ENCODE data around the gene ADAMTS5. TPM values are rescaled to one million over a fixed set of nuclear protein-coding genes. Genes with fewer than 3 reads are reported as not detected.

ADAMTS5 gene
- polyA plus RNA-seq, 2 of the 4 experiments (the other 2 are of a cell fraction), result not detected

GRCh38 chr21:26965907-26966581 lies 844 bp downstream of the ADAMTS5 start:
- no peaks in the 10 kb centered on the region for H3K4me1 ChIP-seq
- H3K27ac ChIP-seq, result no peak overlapping the region
- FAIRE-seq (no peak), ATAC-seq (no peak), DNase-seq (ENCODE audit: low read depth in 1 of 2, low spot score in 1 of 2) (no peak)
- CTCF ChIA-PET, result no interaction called here
- H3K4me2 ChIP-seq, result no peak overlapping the region
- H3K9me3 ChIP-seq, result no peaks in the 10 kb centered on the region
- no peak for TF ChIP-seq RFX5 (IDR thresholded peaks at IDR 0.05)
- TF ChIP-seq CHD2 (IDR thresholded peaks at IDR 0.05; ENCODE audit: low read length, partially characterized antibody), result no peak
- no peak for TF ChIP-seq KDM1A (IDR thresholded peaks at IDR 0.05; ENCODE audit: low read depth)
- 100% methylated on average over 1 of the region's 66 CpGs for WGBS (ENCODE audit: missing lambda C conversion rate)
- POLR2A ChIA-PET, result no interaction called here
- no peak overlapping the region for H3K4me3 ChIP-seq

GRCh38 chr21:26965040-26965906 lies 1.6 kb downstream of the ADAMTS5 start:
- H3K4me1 ChIP-seq, result no peaks in the 10 kb centered on the region
- TF ChIP-seq HEYL (CRISPR knock-in tag; IDR thresholded peaks at IDR 0.05), result no peak
- no peak for TF ChIP-seq ZSCAN20 (CRISPR knock-in tag; IDR thresholded peaks at IDR 0.05)
- TF ChIP-seq, protein P1, sequence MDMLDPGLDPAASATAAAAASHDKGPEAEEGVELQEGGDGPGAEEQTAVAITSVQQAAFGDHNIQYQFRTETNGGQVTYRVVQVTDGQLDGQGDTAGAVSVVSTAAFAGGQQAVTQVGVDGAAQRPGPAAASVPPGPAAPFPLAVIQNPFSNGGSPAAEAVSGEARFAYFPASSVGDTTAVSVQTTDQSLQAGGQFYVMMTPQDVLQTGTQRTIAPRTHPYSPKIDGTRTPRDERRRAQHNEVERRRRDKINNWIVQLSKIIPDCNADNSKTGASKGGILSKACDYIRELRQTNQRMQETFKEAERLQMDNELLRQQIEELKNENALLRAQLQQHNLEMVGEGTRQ (IDR thresholded peaks at IDR 0.05), result no peak
- no peak for TF ChIP-seq RAD21 (conservative IDR thresholded peaks at IDR 0.05 in 1 of 2, IDR thresholded peaks at IDR 0.05 in 1 of 2)
- TF ChIP-seq CHD2 (IDR thresholded peaks at IDR 0.05; ENCODE audit: low read length, partially characterized antibody), result no peak
- no peak for TF ChIP-seq ESRRA (IDR thresholded peaks at IDR 0.05; ENCODE audit: borderline replicate concordance, low read length)
- no peak for TF ChIP-seq TP53 (CRISPR knock-in tag; IDR thresholded peaks at IDR 0.05)
- TF ChIP-seq NR3C1 (IDR thresholded peaks at IDR 0.05), result no peak
- no peak for TF ChIP-seq KDM5A (IDR thresholded peaks at IDR 0.05)
- no peak for TF ChIP-seq EHF (CRISPR knock-in tag; IDR thresholded peaks at IDR 0.05)
- TF ChIP-seq CEBPB (IDR thresholded peaks at IDR 0.05), result no peak
- TF ChIP-seq, protein P2, sequence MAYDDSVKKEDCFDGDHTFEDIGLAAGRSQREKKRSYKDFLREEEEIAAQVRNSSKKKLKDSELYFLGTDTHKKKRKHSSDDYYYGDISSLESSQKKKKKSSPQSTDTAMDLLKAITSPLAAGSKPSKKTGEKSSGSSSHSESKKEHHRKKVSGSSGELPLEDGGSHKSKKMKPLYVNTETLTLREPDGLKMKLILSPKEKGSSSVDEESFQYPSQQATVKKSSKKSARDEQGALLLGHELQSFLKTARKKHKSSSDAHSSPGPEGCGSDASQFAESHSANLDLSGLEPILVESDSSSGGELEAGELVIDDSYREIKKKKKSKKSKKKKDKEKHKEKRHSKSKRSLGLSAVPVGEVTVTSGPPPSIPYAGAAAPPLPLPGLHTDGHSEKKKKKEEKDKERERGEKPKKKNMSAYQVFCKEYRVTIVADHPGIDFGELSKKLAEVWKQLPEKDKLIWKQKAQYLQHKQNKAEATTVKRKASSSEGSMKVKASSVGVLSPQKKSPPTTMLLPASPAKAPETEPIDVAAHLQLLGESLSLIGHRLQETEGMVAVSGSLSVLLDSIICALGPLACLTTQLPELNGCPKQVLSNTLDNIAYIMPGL (CRISPR knock-in tag; IDR thresholded peaks at IDR 0.05; ENCODE audit: borderline replicate concordance), result no peak
- no peak for TF ChIP-seq RCOR1 (IDR thresholded peaks at IDR 0.05; ENCODE audit: low read depth, low read length)
- TF ChIP-seq TFCP2L1 (CRISPR knock-in tag; IDR thresholded peaks at IDR 0.05), result no peak
- no peak for TF ChIP-seq HOXA7 (CRISPR knock-in tag; IDR thresholded peaks at IDR 0.05)
- ChIA-PET POLR2A (no interaction called here), CTCF (no interaction called here)
- H3K27ac ChIP-seq, result no peak overlapping the region
- H3K4me2 ChIP-seq, result no peak overlapping the region
- DNase-seq (ENCODE audit: low read depth in 1 of 2, low spot score in 1 of 2) (no peak), ATAC-seq (no peak), FAIRE-seq (no peak)
- no peak overlapping the region for H3K4me3 ChIP-seq
- 56% methylated on average over 20 of the region's 58 CpGs for WGBS (ENCODE audit: missing lambda C conversion rate)
- H3K9me3 ChIP-seq, result no peaks in the 10 kb centered on the region

- Histone ChIP-seq H3K4me1 (no peaks in the 10 kb centered on the region), H3K9me3 (no peaks in the 10 kb centered on the region), H3K27ac (no peak overlapping the region), H3K4me2 (no peak overlapping the region), H3K4me3 (no peak overlapping the region)
- TF ChIP-seq HOXB13 (CRISPR knock-in tag; IDR thresholded peaks at IDR 0.05; ENCODE audit: low read depth) (no peak), TP53 (CRISPR knock-in tag; IDR thresholded peaks at IDR 0.05) (no peak), PHF8 (IDR thresholded peaks at IDR 0.05; ENCODE audit: borderline replicate concordance, low read depth) (no peak), ESRRA (IDR thresholded peaks at IDR 0.05; ENCODE audit: borderline replicate concordance, low read length) (no peak), NPAS2 (CRISPR knock-in tag; IDR thresholded peaks at IDR 0.05; ENCODE audit: borderline replicate concordance) (no peak), RNF2 (IDR thresholded peaks at IDR 0.05; ENCODE audit: borderline replicate concordance, low read depth) (no peak), NR3C1 (IDR thresholded peaks at IDR 0.05) (no peak), EHF (CRISPR knock-in tag; IDR thresholded peaks at IDR 0.05) (no peak), ZC3H11A (IDR thresholded peaks at IDR 0.05) (no peak), CEBPB (IDR thresholded peaks at IDR 0.05) (no peak)
- TF ChIP-seq, protein P3, sequence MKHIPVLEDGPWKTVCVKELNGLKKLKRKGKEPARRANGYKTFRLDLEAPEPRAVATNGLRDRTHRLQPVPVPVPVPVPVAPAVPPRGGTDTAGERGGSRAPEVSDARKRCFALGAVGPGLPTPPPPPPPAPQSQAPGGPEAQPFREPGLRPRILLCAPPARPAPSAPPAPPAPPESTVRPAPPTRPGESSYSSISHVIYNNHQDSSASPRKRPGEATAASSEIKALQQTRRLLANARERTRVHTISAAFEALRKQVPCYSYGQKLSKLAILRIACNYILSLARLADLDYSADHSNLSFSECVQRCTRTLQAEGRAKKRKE (CRISPR knock-in tag; IDR thresholded peaks at IDR 0.05; ENCODE audit: low read depth), result no peak
- TF ChIP-seq, protein P1 (IDR thresholded peaks at IDR 0.05), result no peak
- CTCF ChIA-PET, result no interaction called here
- POLR2A ChIA-PET, result no interaction called here
- DNase-seq (ENCODE audit: low read depth in 1 of 2, low spot score in 1 of 2), result no peak
- FAIRE-seq, result no peak
- WGBS (ENCODE audit: missing lambda C conversion rate), result 54% methylated on average over 14 of the region's 14 CpGs
- ATAC-seq, result no peak
Observed at GRCh38 chr21:26964170-26964778, 2.6 kb downstream of the ADAMTS5 start.
